A549 (cell line): Measurements from ENCODE around the gene GFER. TPM values are rescaled to one million over a fixed set of nuclear protein-coding genes. Genes with fewer than 3 reads are reported as not detected.
A peak's percentile ranks its signal among the peaks of the same experiment; 100 is the strongest.

Experiments used
- ATAC-seq, 2 experiments: fragments of 200-7000 bp in 1 of 2; fragments of >200 bp in 1 of 2; cut with Nextera tagmentation in 1 of 2; cut with Tn5 transposase in 1 of 2; 3 replicates each; pipeline versions ENCODE4 v1.8.0 to v1.9.1; 2018 to 2020; ENCODE audit warnings: mild to moderate bottlenecking in 1 of 2, moderate library complexity in 1 of 2
- CTCF ChIA-PET: fragments of 300-600 bp; sonication (Branson Sonifier 250); formaldehyde crosslinking; extraction: SDS; loops from one replicate; lab custom pipeline; 2021; ENCODE audit warnings: antibody characterized with exemption, inconsistent platforms; lab: Yijun Ruan, JAX
- POLR2A ChIA-PET: fragments of 350-600 bp; formaldehyde crosslinking; extraction: SDS; loops from one replicate; lab custom pipeline; 2021; ENCODE audit warnings: antibody characterized with exemption, inconsistent platforms; lab: Yijun Ruan, JAX
- DNase-seq, 2 experiments: peaks; one replicate each; pipeline versions ENCODE4 v3.0.0 to v3.0.0-alpha.2; 2011 to 2016; ENCODE audit warnings: low read depth in 1 of 2, low spot score in 1 of 2
- FAIRE-seq: peaks from 2 replicates; lab custom pipeline; 2011; peaks lifted over from hg19 to GRCh38; lab: Jason Lieb, UNC
- H3K27ac ChIP-seq, 2 experiments: fragments of >200 bp; sonication (Bioruptor Twin); formaldehyde crosslinking; 3 replicates each; pipeline ENCODE4 v1.5.1; 2016 to 2017
- H3K4me1 ChIP-seq: fragments of >200 bp; sonication (Bioruptor Twin); formaldehyde crosslinking; 3 replicates; pipeline ENCODE4 v1.6.1; 2016
- H3K4me2 ChIP-seq: fragments of >200 bp; sonication (Bioruptor Twin); formaldehyde crosslinking; 3 replicates; pipeline ENCODE4 v1.6.1; 2016
- H3K4me3 ChIP-seq: fragments of >200 bp; sonication (Bioruptor Twin); formaldehyde crosslinking; 3 replicates; pipeline ENCODE4 v1.5.1; 2016
- H3K9me3 ChIP-seq: fragments of >200 bp; sonication (Bioruptor Twin); formaldehyde crosslinking; 3 replicates; pipeline ENCODE4 v1.6.1; 2016
- ATOH8 ChIP-seq: fragments of 250-450 bp; sonication (Bioruptor Pico); IDR thresholded peaks from 2 replicates; pipeline ENCODE4 v1.5.0; 2020; ENCODE audit warnings: low read depth, mild to moderate bottlenecking, moderate library complexity
- BCL3 ChIP-seq: fragments of >200 bp; sonication (Bioruptor Twin); formaldehyde crosslinking; IDR thresholded peaks from 3 replicates; pipeline ENCODE4 v1.6.1; 2016
- CBX2 ChIP-seq: fragments of 200-600 bp; sonication (generic); IDR thresholded peaks from 2 replicates; pipeline ENCODE4 v1.6.1; 2016; ENCODE audit warnings: low read depth, mild to moderate bottlenecking, borderline replicate concordance
- ESRRA ChIP-seq: fragments of 150-350 bp; IDR thresholded peaks from 2 replicates; pipeline ENCODE4 v1.6.1; 2014; ENCODE audit warnings: mild to moderate bottlenecking, low read length, borderline replicate concordance
- FOSL2 ChIP-seq, 2 experiments: fragments of 450-650 bp in 1 of 2; fragments of >200 bp in 1 of 2; sonication (Bioruptor Twin) in 1 of 2; formaldehyde crosslinking; IDR thresholded peaks; 2 replicates each; pipeline versions ENCODE4 v1.5.0 to v1.6.1; 2016 to 2020; ENCODE audit warnings: mild to moderate bottlenecking in 1 of 2, moderate library complexity in 1 of 2
- HOXB13 ChIP-seq: fragments of 250-450 bp; sonication (Bioruptor Pico); IDR thresholded peaks from 2 replicates; pipeline ENCODE4 v1.5.0; 2020; ENCODE audit warnings: low read depth, mild to moderate bottlenecking, moderate library complexity
- HOXB5 ChIP-seq: fragments of 250-450 bp; sonication (Bioruptor Pico); IDR thresholded peaks from 2 replicates; pipeline ENCODE4 v1.5.0; 2020; ENCODE audit warnings: mild to moderate bottlenecking, moderate library complexity
- JUN ChIP-seq, 2 experiments: fragments of >200 bp; sonication (Bioruptor Twin); formaldehyde crosslinking; IDR thresholded peaks; 2 replicates in 1 of 2; 3 replicates in 1 of 2; pipeline ENCODE4 v1.6.1; 2016 to 2017
- NFE2L2 ChIP-seq: fragments of 150-350 bp; conservative IDR thresholded peaks from 2 replicates; pipeline ENCODE4 v1.6.1; 2014; ENCODE audit warnings: low read length
- NPAS2 ChIP-seq: fragments of 250-450 bp; sonication (Bioruptor Pico); IDR thresholded peaks from 2 replicates; pipeline ENCODE4 v1.8.0; 2022; ENCODE audit warnings: mild to moderate bottlenecking, moderate library complexity, borderline replicate concordance
- ZFP36 ChIP-seq: fragments of 450-650 bp; IDR thresholded peaks from 2 replicates; pipeline ENCODE4 v1.6.1; 2014; ENCODE audit warnings: borderline replicate concordance; ENCODE audit not compliant: partially characterized antibody
- ZNF302 ChIP-seq: fragments of 250-450 bp; sonication (Bioruptor Pico); IDR thresholded peaks from 2 replicates; pipeline ENCODE4 v1.9.0; 2021; ENCODE audit warnings: inconsistent platforms, mild to moderate bottlenecking, moderate library complexity
- WGBS: methylation state at CpG from one replicate; pipeline ENCODE4 v1.1.6; 2017; ENCODE audit errors: missing lambda C conversion rate; 5-methylcytosine and 5-hydroxymethylcytosine counted together
- polyA plus RNA-seq, 4 experiments: library from polyadenylated mRNA; depleted of rRNA in 3 of 4; stranded (reverse); fragments of >200 nt; fragmentation: RNase III in 1 of 4; extraction: RNeasy Plus Mini Kit Qiagen cat#74134 plus additional on column Dnase treatment in 1 of 4; gene quantifications; 2 replicates in 3 of 4; 3 replicates in 1 of 4; pipeline ENCODE4 v1.2.3, GENCODE V29; 2011 to 2017

The GFER gene
- polyA plus RNA-seq, 2 of the 4 experiments (the other 2 are of a cell fraction) = 12.9 to 33.9 TPM

- Histone ChIP-seq H3K4me3 (peak within 1 kb of the TSS; percentile 56), H3K4me1 (peaks cover 67% of the 10 kb centered on the region), H3K27ac (peak within 1 kb of the TSS; percentile 58 to 94), H3K9me3 (no peaks in the 10 kb centered on the region), H3K4me2 (peak within 1 kb of the TSS; percentile 79)
- WGBS = 52% methylated on average over 22 of the region's 67 CpGs
- TF ChIP-seq ESRRA = no peak
- no peak for TF ChIP-seq HOXB13
- no peak for TF ChIP-seq NPAS2 (CRISPR knock-in tag)
- TF ChIP-seq BCL3 = no peak
- ATAC-seq (no peak), DNase-seq (no peak), FAIRE-seq (no peak)
- POLR2A ChIA-PET = no interaction called here
- CTCF ChIA-PET = interaction anchor here (1.3 to 19.7 kb wide), 3 partner anchors 8 to 151 kb away, joined by 3 to 196 read pairs (median 7); partner anchors contain the start of gene ZNF598
These were observed 5.5 kb downstream of the GFER start, which contains the start of gene SYNGR3 for GRCh38 chr16:1989209-1990100. Gene SYNGR3 (plus strand): TSS chr16:1989970. CDS start chr16:1990103, 133 bp downstream.

- DNase-seq (no peak), ATAC-seq (no peak), FAIRE-seq (no peak)
- peak overlapping the region; percentile 56 for H3K4me3 ChIP-seq
- TF ChIP-seq ZNF302 (CRISPR knock-in tag) = no peak
- TF ChIP-seq JUN (IDR thresholded peaks at IDR 0.05) = no peak
- no peak for TF ChIP-seq NFE2L2
- no peak for TF ChIP-seq BCL3
- TF ChIP-seq ATOH8 = no peak
- TF ChIP-seq CBX2 = no peak
- CTCF ChIA-PET = interaction anchor here (0.8 to 19.7 kb wide), 2 partner anchors 14 to 151 kb away, joined by 3 to 196 read pairs; partner anchors contain the start of gene ZNF598
- POLR2A ChIA-PET = no interaction called here
- peaks cover 65% of the 10 kb centered on the region for H3K4me1 ChIP-seq
- peak overlapping the region; percentile 58 to 94 for H3K27ac ChIP-seq
- peak overlapping the region; percentile 79 for H3K4me2 ChIP-seq
- 0% methylated on average over 1 of the region's 25 CpGs for WGBS
- no peaks in the 10 kb centered on the region for H3K9me3 ChIP-seq
These were observed 6.0 kb downstream of the GFER start for GRCh38 chr16:1990101-1990350.

GRCh38 chr16:1990351-1991134 is 6.5 kb downstream of the GFER start:
- peak overlapping the region; percentile 58 to 94 for H3K27ac ChIP-seq
- no peak for ATAC-seq

GRCh38 chr16:1991135-1991551 is 7.2 kb downstream of the GFER start:
- ATAC-seq = no peak
- DNase-seq = no peak
- TF ChIP-seq ESRRA = no peak
- no peak for TF ChIP-seq ATOH8
- TF ChIP-seq NFE2L2 = no peak
- FAIRE-seq = no peak
- peak overlapping the region; percentile 79 for H3K4me2 ChIP-seq
- no peaks in the 10 kb centered on the region for H3K9me3 ChIP-seq
- peaks cover 65% of the 10 kb centered on the region for H3K4me1 ChIP-seq
- no peak overlapping the region for H3K4me3 ChIP-seq
- H3K27ac ChIP-seq = no peak overlapping the region
- POLR2A ChIA-PET = no interaction called here
- CTCF ChIA-PET = interaction anchor here (19.7 kb wide), 1 partner anchor 13 kb away, joined by 196 read pairs; the partner anchor contains the start of gene ZNF598
- WGBS = 97% methylated on average over 13 of the region's 18 CpGs

More at GRCh38 chr16:1990351-1991134, 6.5 kb downstream of the GFER start:
- POLR2A ChIA-PET = no interaction called here
- peaks cover 61% of the 10 kb centered on the region for H3K4me1 ChIP-seq
- H3K4me3 ChIP-seq = peak overlapping the region; percentile 56
- H3K4me2 ChIP-seq = peak overlapping the region; percentile 79
- CTCF ChIA-PET = interaction anchor here (0.8 to 19.7 kb wide), 2 partner anchors 14 to 150 kb away, joined by 3 to 196 read pairs; partner anchors contain the start of gene ZNF598
- 56% methylated on average over 37 of the region's 50 CpGs for WGBS
- no peak for FAIRE-seq
- no peaks in the 10 kb centered on the region for H3K9me3 ChIP-seq
- peak; percentile 70 for TF ChIP-seq ZFP36
- no peak for TF ChIP-seq HOXB5 (CRISPR knock-in tag)
- no peak for TF ChIP-seq FOSL2 (IDR thresholded peaks at IDR 0.05)
- TF ChIP-seq FOSL2 (CRISPR knock-in tag; IDR thresholded peaks at IDR 0.05) = peak; percentile 61
- no peak for DNase-seq
